Measurements from ENCODE around the gene CALM1.

The CALM1 gene

GRCh38 chr14:90396341-90397339 lies at the start of gene CALM1:
CALM1 (plus strand) TSS chr14:90397029; CDS start chr14:90397231, 202 bp downstream.
- DNase-seq = peak; percentile 87 to 89

- no peak for DNase-seq
These were observed 48.6 kb upstream of the CALM1 start for GRCh38 chr14:90348270-90348669.

- no peak for DNase-seq
These were observed 47.1 kb upstream of the CALM1 start for GRCh38 chr14:90349739-90350138.

- DNase-seq = no peak
These were observed 42.1 kb upstream of the CALM1 start for GRCh38 chr14:90354551-90355298.

- no peak for DNase-seq
These were observed 41.0 kb upstream of the CALM1 start for GRCh38 chr14:90355540-90356518.

GRCh38 chr14:90356925-90357324 lies 39.9 kb upstream of the CALM1 start:
- no peak for DNase-seq

GRCh38 chr14:90358359-90358758 lies 38.5 kb upstream of the CALM1 start:
- no peak for DNase-seq

GRCh38 chr14:90361865-90362557 lies 34.8 kb upstream of the CALM1 start:
- DNase-seq = no peak

GRCh38 chr14:90362558-90362896 lies 34.3 kb upstream of the CALM1 start:
- DNase-seq = no peak

- DNase-seq = peak; percentile 44 to 67
These were observed 27.7 kb upstream of the CALM1 start for GRCh38 chr14:90368946-90369721.

- DNase-seq = no peak
These were observed 22.9 kb upstream of the CALM1 start for GRCh38 chr14:90373887-90374286.

- no peak for DNase-seq
These were observed 22.0 kb upstream of the CALM1 start for GRCh38 chr14:90374813-90375212.

- no peak for DNase-seq
These were observed 20.9 kb upstream of the CALM1 start for GRCh38 chr14:90375934-90376333.

GRCh38 chr14:90378249-90378648 lies 18.6 kb upstream of the CALM1 start:
- no peak for DNase-seq

GRCh38 chr14:90379106-90379505 lies 17.7 kb upstream of the CALM1 start:
- DNase-seq = no peak

GRCh38 chr14:90381011-90381786 lies 15.6 kb upstream of the CALM1 start:
- DNase-seq = peak; percentile 65 to 94

- no peak for DNase-seq
These were observed 14.8 kb upstream of the CALM1 start for GRCh38 chr14:90381999-90382451.

- peak; percentile 79 to 85 for DNase-seq
These were observed 14.2 kb upstream of the CALM1 start for GRCh38 chr14:90382491-90383125.

- peak; percentile 99 for DNase-seq
These were observed 13.6 kb upstream of the CALM1 start for GRCh38 chr14:90383126-90383730.

Measured in hippocampal formation (tissue), 2 donors.